Chondrocyte (in vitro differentiated cells): ENCODE measurements around the gene LMNB1. TPM values are rescaled to one million over a fixed set of nuclear protein-coding genes. Genes with fewer than 3 reads are reported as not detected.
"Not testable (repeated sequence)": the region's sequence is repeated elsewhere in the genome, so short reads cannot be mapped to it uniquely, and the experiment has no call there.

Source experiments
- DNase-seq: peaks from one replicate; pipeline ENCODE4 v3.0.0; 2021; ENCODE audit warnings: mixed read lengths, low spot score
- H3K27ac Mint-ChIP-seq: one replicate; pipeline ENCODE4 v1.8.0; 2021; ENCODE audit warnings: mild to moderate bottlenecking, moderate library complexity, mixed read lengths; ENCODE audit not compliant: unreplicated experiment
- H3K27me3 Mint-ChIP-seq: 2 replicates; pipeline ENCODE4 v1.8.0; 2021; ENCODE audit warnings: low read depth, mixed read lengths
- H3K36me3 Mint-ChIP-seq: 2 replicates; pipeline ENCODE4 v1.8.0; 2021; ENCODE audit warnings: low read depth, mixed read lengths
- H3K4me1 Mint-ChIP-seq: 2 replicates; pipeline ENCODE4 v1.8.0; 2021; ENCODE audit warnings: low read depth, mild to moderate bottlenecking, mixed read lengths
- H3K4me3 Mint-ChIP-seq: one replicate; pipeline ENCODE4 v1.8.0; 2021; ENCODE audit warnings: mild to moderate bottlenecking, moderate library complexity, mixed read lengths; ENCODE audit not compliant: unreplicated experiment
- H3K9me3 Mint-ChIP-seq: 2 replicates; pipeline ENCODE4 v1.8.0; 2021; ENCODE audit warnings: low read depth, mixed read lengths
- total RNA-seq: library from RNA; stranded (reverse); gene quantifications from 3 replicates; pipeline ENCODE4 v1.2.1, GENCODE V29; 2021
- TF ChIP-seq, protein P1 (sequence below): fragments of 200-600 bp; sonication (generic); IDR thresholded peaks from 2 replicates; pipeline ENCODE4 v1.5.0; 2021; ENCODE audit warnings: antibody characterized with exemption, mild to moderate bottlenecking, moderate library complexity

LMNB1 gene
- total RNA-seq, 1 donor from 2014 or later = 14.2 TPM

DNA sequence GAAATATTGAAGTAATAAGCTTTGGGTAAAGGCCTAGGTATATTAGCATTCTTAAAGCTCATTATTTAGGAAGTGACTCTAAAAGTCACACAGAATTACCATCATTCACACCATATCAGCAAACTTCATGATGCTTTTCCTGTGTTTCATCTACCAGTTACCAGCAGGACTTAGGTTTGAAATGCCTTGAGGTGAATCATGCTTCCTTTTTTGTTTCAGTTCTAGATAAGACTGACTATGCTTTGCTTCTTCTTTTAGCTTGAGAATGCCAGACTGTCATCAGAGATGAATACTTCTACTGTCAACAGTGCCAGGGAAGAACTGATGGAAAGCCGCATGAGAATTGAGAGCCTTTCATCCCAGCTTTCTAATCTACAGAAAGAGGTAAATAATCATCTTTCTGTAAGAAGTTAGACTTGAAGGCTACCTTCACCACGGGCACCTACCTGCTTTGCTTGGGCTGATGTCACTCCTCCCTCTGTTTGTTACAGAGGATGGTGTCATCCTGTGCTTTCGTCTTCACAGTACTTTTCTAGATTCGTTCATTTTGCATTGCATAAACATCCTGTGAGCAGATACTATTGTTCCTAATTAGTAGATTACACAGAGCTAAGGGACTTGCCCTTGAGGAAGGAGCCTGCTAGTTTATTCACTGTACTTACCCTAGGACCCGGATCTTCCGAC lies 34.7 kb downstream of the LMNB1 start:
- peaks cover 7% of the 10 kb centered on the region for H3K4me1 Mint-ChIP-seq
- no peaks in the 10 kb centered on the region for H3K27me3 Mint-ChIP-seq
- TF ChIP-seq, protein P1, sequence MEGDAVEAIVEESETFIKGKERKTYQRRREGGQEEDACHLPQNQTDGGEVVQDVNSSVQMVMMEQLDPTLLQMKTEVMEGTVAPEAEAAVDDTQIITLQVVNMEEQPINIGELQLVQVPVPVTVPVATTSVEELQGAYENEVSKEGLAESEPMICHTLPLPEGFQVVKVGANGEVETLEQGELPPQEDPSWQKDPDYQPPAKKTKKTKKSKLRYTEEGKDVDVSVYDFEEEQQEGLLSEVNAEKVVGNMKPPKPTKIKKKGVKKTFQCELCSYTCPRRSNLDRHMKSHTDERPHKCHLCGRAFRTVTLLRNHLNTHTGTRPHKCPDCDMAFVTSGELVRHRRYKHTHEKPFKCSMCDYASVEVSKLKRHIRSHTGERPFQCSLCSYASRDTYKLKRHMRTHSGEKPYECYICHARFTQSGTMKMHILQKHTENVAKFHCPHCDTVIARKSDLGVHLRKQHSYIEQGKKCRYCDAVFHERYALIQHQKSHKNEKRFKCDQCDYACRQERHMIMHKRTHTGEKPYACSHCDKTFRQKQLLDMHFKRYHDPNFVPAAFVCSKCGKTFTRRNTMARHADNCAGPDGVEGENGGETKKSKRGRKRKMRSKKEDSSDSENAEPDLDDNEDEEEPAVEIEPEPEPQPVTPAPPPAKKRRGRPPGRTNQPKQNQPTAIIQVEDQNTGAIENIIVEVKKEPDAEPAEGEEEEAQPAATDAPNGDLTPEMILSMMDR = no peak
- H3K9me3 Mint-ChIP-seq = no peaks in the 10 kb centered on the region
- no peaks in the 10 kb centered on the region for H3K36me3 Mint-ChIP-seq
- no peak for DNase-seq
- no peak overlapping the region for H3K27ac Mint-ChIP-seq
- H3K4me3 Mint-ChIP-seq = no peak overlapping the region

DNA sequence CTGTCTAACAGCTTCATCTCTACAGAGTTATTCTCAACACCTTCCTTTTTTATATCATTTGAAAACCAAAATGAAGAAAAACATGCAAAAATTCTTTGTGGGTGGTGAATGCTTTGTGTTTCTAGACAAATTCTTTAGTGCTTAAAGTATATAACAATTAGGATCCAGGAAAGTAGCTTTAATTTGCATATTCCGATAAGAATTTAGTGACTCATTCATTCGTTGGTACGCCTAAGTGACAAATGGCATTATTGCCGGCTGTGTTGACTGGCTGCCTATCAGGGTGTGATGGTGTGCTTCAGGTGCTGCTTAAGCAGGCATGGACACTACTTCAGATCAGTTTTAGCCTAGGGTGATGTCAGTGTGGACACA lies 35.2 kb downstream of the LMNB1 start:
- Mint-ChIP-seq H3K4me1 (peaks cover 7% of the 10 kb centered on the region), H3K4me3 (no peak overlapping the region), H3K27ac (no peak overlapping the region), H3K9me3 (no peaks in the 10 kb centered on the region), H3K27me3 (no peaks in the 10 kb centered on the region), H3K36me3 (no peaks in the 10 kb centered on the region)
- TF ChIP-seq, protein P1 = no peak
- no peak for DNase-seq

DNA sequence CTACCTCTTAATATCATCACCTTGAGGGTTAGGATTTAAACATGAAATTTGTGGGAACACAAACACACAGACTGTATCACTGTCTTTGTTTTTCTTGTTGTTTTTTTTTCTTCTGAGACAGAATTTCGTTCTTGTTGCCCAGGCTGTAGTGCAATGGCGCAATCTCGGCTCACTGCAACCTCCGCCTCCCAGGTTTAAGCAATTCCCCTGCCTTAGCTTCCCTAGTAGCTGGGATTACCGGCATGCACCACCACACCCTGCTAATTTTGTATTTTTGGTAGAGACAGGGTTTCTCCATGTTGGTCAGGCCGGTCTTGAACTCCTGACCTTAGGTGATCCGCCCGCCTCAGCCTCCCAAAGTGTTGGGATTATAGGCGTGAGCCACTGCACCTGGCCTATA lies 36.9 kb downstream of the LMNB1 start:
- not testable (repeated sequence) for H3K4me1 Mint-ChIP-seq, H3K4me3 Mint-ChIP-seq, DNase-seq, H3K9me3 Mint-ChIP-seq, H3K27ac Mint-ChIP-seq, H3K27me3 Mint-ChIP-seq, H3K36me3 Mint-ChIP-seq

DNA sequence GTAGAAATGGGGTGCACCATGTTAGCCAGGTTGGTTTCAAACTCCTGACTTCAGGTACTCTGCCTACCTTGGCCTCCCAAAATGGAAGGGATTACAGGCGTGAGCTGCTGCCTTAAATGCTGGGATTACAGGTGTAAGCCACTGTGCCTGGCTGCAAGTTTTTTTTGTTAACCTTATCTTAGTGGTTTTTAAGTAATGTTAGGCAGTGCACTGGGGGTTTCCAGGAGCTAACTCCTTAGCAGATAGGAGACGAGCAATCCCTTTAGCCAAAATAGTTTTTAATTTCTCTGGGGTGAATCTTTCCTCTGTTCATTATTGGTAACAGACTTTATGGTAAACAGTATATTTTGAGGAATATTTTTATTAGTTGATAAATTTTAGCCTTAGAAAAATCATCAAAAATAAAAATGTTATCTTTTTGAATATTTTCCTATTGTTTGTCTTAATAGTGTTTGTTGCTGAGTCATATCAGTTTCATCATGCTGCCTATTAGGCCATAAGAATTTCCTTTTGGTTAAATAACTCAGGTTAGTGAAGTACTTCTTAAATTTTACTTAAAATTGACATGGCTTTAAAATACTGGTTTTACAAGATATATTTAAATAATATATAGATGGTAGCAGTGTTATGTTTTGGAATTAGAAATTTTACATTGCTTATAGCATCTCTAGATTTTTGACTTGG lies 37.9 kb downstream of the LMNB1 start:
- H3K4me3 Mint-ChIP-seq = no peak overlapping the region
- H3K36me3 Mint-ChIP-seq = no peaks in the 10 kb centered on the region
- no peak for DNase-seq
- no peak overlapping the region for H3K27ac Mint-ChIP-seq
- no peaks in the 10 kb centered on the region for H3K27me3 Mint-ChIP-seq
- peaks cover 11% of the 10 kb centered on the region for H3K4me1 Mint-ChIP-seq
- TF ChIP-seq, protein P1 = no peak
- H3K9me3 Mint-ChIP-seq = no peaks in the 10 kb centered on the region

DNA sequence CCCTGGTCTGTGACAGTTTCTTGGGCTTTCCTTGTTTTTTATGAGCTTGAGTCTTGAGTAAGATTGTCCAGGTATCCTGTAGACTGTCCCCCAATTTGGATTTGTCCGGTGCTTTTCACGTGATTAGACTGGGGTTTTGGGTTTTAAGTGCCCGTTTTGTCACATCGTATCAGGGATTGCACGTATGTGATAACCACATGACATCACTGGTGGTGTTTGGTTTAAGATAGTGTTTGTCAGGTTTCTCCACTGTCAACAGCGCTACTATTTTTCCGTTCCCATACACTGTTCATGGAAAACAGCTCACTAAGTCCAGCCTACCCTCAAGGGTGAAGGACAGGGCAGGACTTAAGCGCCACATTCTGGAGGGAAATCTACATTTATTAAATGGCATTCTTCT lies 39.7 kb downstream of the LMNB1 start:
- Mint-ChIP-seq H3K4me3 (no peak overlapping the region), H3K27ac (no peak overlapping the region), H3K9me3 (no peaks in the 10 kb centered on the region), H3K36me3 (peaks cover 2% of the 10 kb centered on the region), H3K4me1 (peaks cover 9% of the 10 kb centered on the region), H3K27me3 (no peaks in the 10 kb centered on the region)
- TF ChIP-seq, protein P1 = no peak
- DNase-seq = no peak

DNA sequence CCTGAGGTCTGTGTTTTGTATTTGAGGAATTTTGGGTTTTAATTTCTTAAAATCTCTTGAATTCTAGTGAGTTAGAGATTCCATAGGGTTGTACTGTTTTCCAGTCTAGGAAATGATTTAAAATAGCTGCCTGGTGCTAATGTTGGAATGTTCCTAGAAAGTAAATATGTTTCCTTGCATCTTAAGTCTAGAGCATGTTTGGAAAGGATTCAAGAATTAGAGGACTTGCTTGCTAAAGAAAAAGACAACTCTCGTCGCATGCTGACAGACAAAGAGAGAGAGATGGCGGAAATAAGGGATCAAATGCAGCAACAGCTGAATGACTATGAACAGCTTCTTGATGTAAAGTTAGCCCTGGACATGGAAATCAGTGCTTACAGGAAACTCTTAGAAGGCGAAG lies 41.8 kb downstream of the LMNB1 start:
- TF ChIP-seq, protein P1 = no peak
- Mint-ChIP-seq H3K4me3 (no peak overlapping the region), H3K9me3 (no peaks in the 10 kb centered on the region), H3K27me3 (no peaks in the 10 kb centered on the region), H3K27ac (no peak overlapping the region), H3K4me1 (peaks cover 5% of the 10 kb centered on the region), H3K36me3 (peaks cover 2% of the 10 kb centered on the region)
- no peak for DNase-seq
